HepG2 (cell line): Measurements from ENCODE around the gene CAMSAP1. TPM values are rescaled to one million over a fixed set of nuclear protein-coding genes. Genes with fewer than 3 reads are reported as not detected.

Source experiments
- ATM ChIP-seq: fragments of 450-650 bp; IDR thresholded peaks from 2 replicates; pipeline ENCODE4 v1.7.1; 2017; ENCODE audit warnings: mild to moderate bottlenecking, borderline replicate concordance
- CCAR2 ChIP-seq: fragments of 200-400 bp; formaldehyde crosslinking; optimal IDR thresholded peaks from 2 replicates; pipeline ENCODE3; 2018; ENCODE audit warnings: low read depth, mild to moderate bottlenecking, low read length, moderate library complexity
- HMGXB4 ChIP-seq, 2 experiments: sonication (generic) in 1 of 2; formaldehyde crosslinking in 1 of 2; IDR thresholded peaks; 2 replicates each; pipeline versions ENCODE4 v1.4.0 to v1.6.1; 2018 to 2020; ENCODE audit warnings: missing genetic modification reagents in 2 of 2, borderline replicate concordance in 1 of 2, low read depth in 1 of 2, mild to moderate bottlenecking in 1 of 2, missing biosample characterization in 1 of 2
- TOPORS ChIP-seq: sonication (generic); formaldehyde crosslinking; IDR thresholded peaks from 2 replicates; pipeline ENCODE4 v1.8.0; 2023; ENCODE audit warnings: mild to moderate bottlenecking, missing genetic modification reagents
- YEATS2 ChIP-seq: sonication (generic); formaldehyde crosslinking; IDR thresholded peaks from 2 replicates; pipeline ENCODE4 v1.4.0; 2020; ENCODE audit warnings: missing genetic modification reagents, borderline replicate concordance
- ZC3H4 ChIP-seq: sonication (generic); formaldehyde crosslinking; IDR thresholded peaks from 2 replicates; pipeline ENCODE4 v1.4.0; 2020; ENCODE audit warnings: missing genetic modification reagents, borderline replicate concordance
- ZNF513 ChIP-seq: sonication (generic); formaldehyde crosslinking; conservative IDR thresholded peaks from 2 replicates; pipeline ENCODE4 v1.5.0; 2020; ENCODE audit warnings: missing genetic modification reagents
- ZNF546 ChIP-seq: sonication (generic); formaldehyde crosslinking; conservative IDR thresholded peaks from 2 replicates; pipeline ENCODE4 v1.8.1; 2023; ENCODE audit warnings: mild to moderate bottlenecking, missing genetic modification reagents
- polyA plus RNA-seq, 8 experiments: library from polyadenylated mRNA; depleted of rRNA in 3 of 8; stranded (reverse) in 7 of 8; unstranded in 1 of 8; fragments of >200 nt; fragmentation: Illumina TruSeq in 4 of 8; extraction: Trizol in 4 of 8; gene quantifications; 2 replicates each; pipeline versions ENCODE4 v1.2.1 to v1.2.3, GENCODE V29; 2011 to 2016; ENCODE audit warnings: low read depth in 4 of 8, missing spikeins in 1 of 8, mixed read lengths in 1 of 8; ENCODE audit not compliant: insufficient read depth in 1 of 8
- total RNA-seq, 5 experiments: library from RNA; depleted of rRNA; stranded (reverse); fragments of >200 nt; fragmentation: Illumina TruSeq; extraction: Trizol; gene quantifications; 2 replicates each; pipeline ENCODE4 v1.2.3, GENCODE V29; 2016; ENCODE audit warnings: low read depth in 1 of 5
- TF ChIP-seq, protein P1 (sequence below): sonication (generic); formaldehyde crosslinking; IDR thresholded peaks from 2 replicates; pipeline ENCODE4 v1.4.0; 2020; ENCODE audit warnings: missing genetic modification reagents
- TF ChIP-seq, protein P2 (sequence below): IDR thresholded peaks from 2 replicates; pipeline ENCODE4 v1.6.1; 2016; ENCODE audit warnings: low read depth, missing genetic modification reagents, missing compliant biosample characterization

CAMSAP1 gene
- total and polyA plus RNA-seq, 2 of the 13 experiments (the other 11 are each of a cell fraction or from before 2014, with no cell fraction given): 3.8 to 12.4 TPM

- TF ChIP-seq, protein P1, sequence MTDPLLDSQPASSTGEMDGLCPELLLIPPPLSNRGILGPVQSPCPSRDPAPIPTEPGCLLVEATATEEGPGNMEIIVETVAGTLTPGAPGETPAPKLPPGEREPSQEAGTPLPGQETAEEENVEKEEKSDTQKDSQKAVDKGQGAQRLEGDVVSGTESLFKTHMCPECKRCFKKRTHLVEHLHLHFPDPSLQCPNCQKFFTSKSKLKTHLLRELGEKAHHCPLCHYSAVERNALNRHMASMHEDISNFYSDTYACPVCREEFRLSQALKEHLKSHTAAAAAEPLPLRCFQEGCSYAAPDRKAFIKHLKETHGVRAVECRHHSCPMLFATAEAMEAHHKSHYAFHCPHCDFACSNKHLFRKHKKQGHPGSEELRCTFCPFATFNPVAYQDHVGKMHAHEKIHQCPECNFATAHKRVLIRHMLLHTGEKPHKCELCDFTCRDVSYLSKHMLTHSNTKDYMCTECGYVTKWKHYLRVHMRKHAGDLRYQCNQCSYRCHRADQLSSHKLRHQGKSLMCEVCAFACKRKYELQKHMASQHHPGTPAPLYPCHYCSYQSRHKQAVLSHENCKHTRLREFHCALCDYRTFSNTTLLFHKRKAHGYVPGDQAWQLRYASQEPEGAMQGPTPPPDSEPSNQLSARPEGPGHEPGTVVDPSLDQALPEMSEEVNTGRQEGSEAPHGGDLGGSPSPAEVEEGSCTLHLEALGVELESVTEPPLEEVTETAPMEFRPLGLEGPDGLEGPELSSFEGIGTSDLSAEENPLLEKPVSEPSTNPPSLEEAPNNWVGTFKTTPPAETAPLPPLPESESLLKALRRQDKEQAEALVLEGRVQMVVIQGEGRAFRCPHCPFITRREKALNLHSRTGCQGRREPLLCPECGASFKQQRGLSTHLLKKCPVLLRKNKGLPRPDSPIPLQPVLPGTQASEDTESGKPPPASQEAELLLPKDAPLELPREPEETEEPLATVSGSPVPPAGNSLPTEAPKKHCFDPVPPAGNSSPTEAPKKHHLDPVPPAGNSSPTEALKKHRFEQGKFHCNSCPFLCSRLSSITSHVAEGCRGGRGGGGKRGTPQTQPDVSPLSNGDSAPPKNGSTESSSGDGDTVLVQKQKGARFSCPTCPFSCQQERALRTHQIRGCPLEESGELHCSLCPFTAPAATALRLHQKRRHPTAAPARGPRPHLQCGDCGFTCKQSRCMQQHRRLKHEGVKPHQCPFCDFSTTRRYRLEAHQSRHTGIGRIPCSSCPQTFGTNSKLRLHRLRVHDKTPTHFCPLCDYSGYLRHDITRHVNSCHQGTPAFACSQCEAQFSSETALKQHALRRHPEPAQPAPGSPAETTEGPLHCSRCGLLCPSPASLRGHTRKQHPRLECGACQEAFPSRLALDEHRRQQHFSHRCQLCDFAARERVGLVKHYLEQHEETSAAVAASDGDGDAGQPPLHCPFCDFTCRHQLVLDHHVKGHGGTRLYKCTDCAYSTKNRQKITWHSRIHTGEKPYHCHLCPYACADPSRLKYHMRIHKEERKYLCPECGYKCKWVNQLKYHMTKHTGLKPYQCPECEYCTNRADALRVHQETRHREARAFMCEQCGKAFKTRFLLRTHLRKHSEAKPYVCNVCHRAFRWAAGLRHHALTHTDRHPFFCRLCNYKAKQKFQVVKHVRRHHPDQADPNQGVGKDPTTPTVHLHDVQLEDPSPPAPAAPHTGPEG (CRISPR knock-in tag): no peak
- no peak for TF ChIP-seq ZC3H4 (CRISPR knock-in tag)
- no peak for TF ChIP-seq TOPORS (CRISPR knock-in tag)
- no peak for TF ChIP-seq ATM
- no peak for TF ChIP-seq YEATS2
- TF ChIP-seq, protein P2, sequence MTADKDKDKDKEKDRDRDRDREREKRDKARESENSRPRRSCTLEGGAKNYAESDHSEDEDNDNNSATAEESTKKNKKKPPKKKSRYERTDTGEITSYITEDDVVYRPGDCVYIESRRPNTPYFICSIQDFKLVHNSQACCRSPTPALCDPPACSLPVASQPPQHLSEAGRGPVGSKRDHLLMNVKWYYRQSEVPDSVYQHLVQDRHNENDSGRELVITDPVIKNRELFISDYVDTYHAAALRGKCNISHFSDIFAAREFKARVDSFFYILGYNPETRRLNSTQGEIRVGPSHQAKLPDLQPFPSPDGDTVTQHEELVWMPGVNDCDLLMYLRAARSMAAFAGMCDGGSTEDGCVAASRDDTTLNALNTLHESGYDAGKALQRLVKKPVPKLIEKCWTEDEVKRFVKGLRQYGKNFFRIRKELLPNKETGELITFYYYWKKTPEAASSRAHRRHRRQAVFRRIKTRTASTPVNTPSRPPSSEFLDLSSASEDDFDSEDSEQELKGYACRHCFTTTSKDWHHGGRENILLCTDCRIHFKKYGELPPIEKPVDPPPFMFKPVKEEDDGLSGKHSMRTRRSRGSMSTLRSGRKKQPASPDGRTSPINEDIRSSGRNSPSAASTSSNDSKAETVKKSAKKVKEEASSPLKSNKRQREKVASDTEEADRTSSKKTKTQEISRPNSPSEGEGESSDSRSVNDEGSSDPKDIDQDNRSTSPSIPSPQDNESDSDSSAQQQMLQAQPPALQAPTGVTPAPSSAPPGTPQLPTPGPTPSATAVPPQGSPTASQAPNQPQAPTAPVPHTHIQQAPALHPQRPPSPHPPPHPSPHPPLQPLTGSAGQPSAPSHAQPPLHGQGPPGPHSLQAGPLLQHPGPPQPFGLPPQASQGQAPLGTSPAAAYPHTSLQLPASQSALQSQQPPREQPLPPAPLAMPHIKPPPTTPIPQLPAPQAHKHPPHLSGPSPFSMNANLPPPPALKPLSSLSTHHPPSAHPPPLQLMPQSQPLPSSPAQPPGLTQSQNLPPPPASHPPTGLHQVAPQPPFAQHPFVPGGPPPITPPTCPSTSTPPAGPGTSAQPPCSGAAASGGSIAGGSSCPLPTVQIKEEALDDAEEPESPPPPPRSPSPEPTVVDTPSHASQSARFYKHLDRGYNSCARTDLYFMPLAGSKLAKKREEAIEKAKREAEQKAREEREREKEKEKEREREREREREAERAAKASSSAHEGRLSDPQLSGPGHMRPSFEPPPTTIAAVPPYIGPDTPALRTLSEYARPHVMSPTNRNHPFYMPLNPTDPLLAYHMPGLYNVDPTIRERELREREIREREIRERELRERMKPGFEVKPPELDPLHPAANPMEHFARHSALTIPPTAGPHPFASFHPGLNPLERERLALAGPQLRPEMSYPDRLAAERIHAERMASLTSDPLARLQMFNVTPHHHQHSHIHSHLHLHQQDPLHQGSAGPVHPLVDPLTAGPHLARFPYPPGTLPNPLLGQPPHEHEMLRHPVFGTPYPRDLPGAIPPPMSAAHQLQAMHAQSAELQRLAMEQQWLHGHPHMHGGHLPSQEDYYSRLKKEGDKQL (CRISPR knock-in tag): no peak
- no peak for TF ChIP-seq ZNF546
- no peak for TF ChIP-seq CCAR2
- TF ChIP-seq HMGXB4 (CRISPR knock-in tag; IDR thresholded peaks at IDR 0.05; ENCODE audit: borderline replicate concordance in 1 of 2, low read depth in 1 of 2): no peak
- no peak for TF ChIP-seq ZNF513 (CRISPR knock-in tag)
Observed at GRCh38 chr9:135948968-135949367, 41.6 kb upstream of the CAMSAP1 start (continued).
